Esophagus mucosa (tissue), 1 donor: Measurements from ENCODE around the gene CAMTA2. TPM values are rescaled to one million over a fixed set of nuclear protein-coding genes. Genes with fewer than 3 reads are reported as not detected.

Experiments used
- ATAC-seq: fragments of 200-7000 bp; cut with Tn5 transposase; one replicate; pipeline ENCODE4 v1.9.1; 2020
- total RNA-seq: library from RNA; stranded (reverse); gene quantifications from one replicate; pipeline ENCODE4 v1.2.4, GENCODE V29; 2023
- donor health status: DM: yes; HTN: yes; CAD: no.

CAMTA2 gene
- total RNA-seq, 1 donor from 2014 or later: 23.8 TPM

DNA sequence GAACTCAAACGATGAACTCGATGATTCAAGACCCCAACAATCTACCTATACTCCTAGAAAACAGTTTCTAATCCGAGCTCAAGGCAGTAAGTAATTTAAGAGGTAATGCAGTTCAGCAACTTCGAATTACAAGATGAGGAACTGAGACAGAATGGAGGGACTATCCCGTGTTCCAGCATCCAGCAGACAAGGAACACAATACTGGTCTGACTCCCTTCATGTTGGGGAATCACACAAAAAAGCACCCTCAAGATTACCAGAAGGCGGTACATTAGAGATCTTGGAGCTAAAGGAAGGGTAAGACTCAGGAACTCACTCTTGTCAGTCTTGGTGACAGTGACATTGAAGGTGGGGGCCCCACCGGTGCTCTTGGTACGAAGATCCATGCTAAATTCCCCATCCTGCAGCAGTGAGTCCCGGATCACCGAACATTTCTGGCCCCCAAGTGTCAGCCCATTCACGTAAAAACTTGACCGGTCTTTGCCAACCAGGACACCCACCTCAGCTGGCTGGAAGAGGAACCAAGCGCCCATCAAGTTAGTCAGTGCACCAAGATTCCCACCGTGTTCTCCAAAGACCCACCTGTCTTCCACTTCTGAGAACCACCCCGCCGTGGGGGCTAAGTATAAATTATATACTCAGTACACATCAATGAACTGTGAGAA is 41.0 kb downstream of the CAMTA2 start:
- no peak for ATAC-seq

GRCh38 chr17:4945944-4946280 is 41.6 kb downstream of the CAMTA2 start:
- ATAC-seq: no peak

DNA sequence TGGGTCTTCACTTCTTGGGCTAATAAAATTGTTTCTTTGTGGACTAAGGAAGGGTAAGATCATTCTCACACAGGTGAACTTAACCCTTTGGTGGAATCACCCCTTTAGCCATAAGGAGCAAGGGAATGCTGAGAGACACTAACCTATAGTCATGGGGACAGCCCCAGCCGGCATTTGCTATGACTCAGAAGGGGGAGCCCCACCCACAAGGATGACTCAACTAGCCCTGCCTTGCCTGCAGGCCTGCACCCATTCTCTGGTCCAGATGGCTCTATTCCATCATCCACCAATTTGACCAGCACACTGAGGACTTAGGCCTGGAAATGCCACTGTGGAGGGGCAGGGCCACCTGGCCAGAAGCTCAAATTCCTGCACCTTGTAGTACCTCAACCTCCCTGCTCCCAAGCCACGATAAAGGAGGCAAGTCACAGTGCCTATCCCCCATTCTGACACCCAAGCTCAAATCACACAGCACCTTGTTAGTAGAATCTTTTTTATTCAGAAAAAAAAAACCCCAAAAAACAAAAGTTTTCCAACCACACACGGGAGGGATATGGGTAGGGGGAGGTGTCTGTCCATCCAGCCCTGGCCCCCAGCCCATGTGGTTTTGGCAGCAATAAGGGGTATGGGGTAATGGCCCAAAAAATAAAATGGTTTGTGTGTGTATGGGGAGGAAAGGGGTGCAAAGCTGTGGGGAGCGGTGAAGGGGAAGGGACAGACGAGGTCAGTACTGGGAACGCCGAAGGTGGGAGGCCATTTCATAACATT is 42.1 kb downstream of the CAMTA2 start:
- peak; percentile 62 for ATAC-seq

- ATAC-seq: no peak
Observed at GRCh38 chr17:4944554-4945175, 42.8 kb downstream of the CAMTA2 start.

DNA sequence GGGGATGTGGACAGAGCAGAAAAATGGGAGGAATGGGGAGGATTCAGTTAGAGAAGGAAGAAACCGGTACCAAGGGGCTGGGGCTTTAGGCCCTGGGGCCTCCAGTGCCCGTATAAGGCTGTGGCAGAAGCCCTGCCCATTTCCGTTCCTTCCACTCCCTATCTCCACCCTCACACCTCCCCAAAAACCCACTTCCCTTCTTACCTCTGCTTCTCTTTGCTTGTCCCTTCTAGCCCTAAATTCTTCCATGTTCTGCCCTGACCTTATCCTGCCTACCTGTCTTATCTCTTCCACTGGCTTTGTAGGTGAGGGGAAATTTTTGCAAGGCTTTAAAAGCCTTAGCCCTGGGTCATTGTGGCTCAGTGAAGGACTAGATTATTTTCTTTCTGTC is 43.3 kb downstream of the CAMTA2 start:
- no peak for ATAC-seq

GRCh38 chr17:4942760-4943508 is 44.5 kb downstream of the CAMTA2 start:
- no peak for ATAC-seq

- no peak for ATAC-seq
Observed at GRCh38 chr17:4941319-4941610, 46.2 kb downstream of the CAMTA2 start.

- peak; percentile 32 for ATAC-seq
Observed at GRCh38 chr17:4940555-4941318, 46.7 kb downstream of the CAMTA2 start.

- ATAC-seq: peak; percentile 89
Observed at GRCh38 chr17:4939796-4940554, 47.5 kb downstream of the CAMTA2 start, which contains the start of the genes RNF167 and SLC25A11. Gene RNF167 (plus strand): TSS chr17:4940268. CDS start chr17:4940910, 642 bp downstream. Gene SLC25A11 (minus strand): TSS chr17:4940046. CDS start chr17:4939910, 136 bp downstream.

GRCh38 chr17:4939546-4939795 is 48.0 kb downstream of the CAMTA2 start:
- ATAC-seq: no peak

- no peak for ATAC-seq
Observed at GRCh38 chr17:4938688-4939545, 48.6 kb downstream of the CAMTA2 start.

- no peak for ATAC-seq
Observed at GRCh38 chr17:4938069-4938491, 49.4 kb downstream of the CAMTA2 start.

GRCh38 chr17:4937553-4937952 is 49.9 kb downstream of the CAMTA2 start:
- ATAC-seq: no peak

GRCh38 chr17:4936436-4936835 is 51.0 kb downstream of the CAMTA2 start:
- no peak for ATAC-seq

- no peak for ATAC-seq
Observed at GRCh38 chr17:4935650-4936049, 51.8 kb downstream of the CAMTA2 start.

GRCh38 chr17:4934173-4934979 is 53.1 kb downstream of the CAMTA2 start:
- ATAC-seq: peak; percentile 4

DNA sequence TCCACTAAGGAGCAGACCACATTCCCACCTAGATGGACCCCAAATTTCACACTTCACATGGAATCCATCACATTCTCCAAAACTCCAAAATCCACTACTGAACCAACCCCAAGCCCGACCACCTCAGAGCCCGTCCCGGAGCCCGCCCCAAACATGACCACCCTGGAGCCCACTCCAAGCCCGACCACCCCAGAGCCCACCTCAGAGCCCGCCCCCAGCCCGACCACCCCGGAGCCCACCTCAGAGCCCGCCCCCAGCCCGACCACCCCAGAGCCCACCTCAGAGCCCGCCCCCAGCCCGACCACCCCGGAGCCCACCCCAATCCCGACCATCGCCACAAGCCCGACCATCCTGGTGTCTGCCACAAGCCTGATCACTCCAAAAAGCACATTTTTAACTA is 53.8 kb downstream of the CAMTA2 start:
- no peak for ATAC-seq

GRCh38 chr17:4932756-4933155 is 54.7 kb downstream of the CAMTA2 start:
- no peak for ATAC-seq

DNA sequence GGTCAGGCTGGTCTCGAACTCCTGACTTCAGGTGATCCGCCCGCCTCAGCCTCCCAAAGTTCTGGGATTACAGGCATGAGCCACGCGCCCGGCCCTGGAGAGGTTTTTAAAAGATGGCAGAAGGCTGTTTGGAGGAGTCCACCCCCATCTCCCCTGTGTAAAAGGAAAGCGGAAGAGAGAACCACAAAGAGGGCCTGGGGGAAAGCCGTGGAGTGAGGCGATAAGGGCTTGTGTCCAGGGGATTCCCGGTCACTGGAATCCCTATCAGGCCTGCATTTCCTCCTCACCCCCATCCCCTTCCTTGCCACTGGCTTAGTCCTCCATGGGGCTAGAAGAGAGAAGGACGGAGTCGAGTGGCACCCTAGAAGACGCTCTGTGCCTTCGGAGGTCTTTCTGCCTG is 55.5 kb downstream of the CAMTA2 start, which contains the start of gene GP1BA:
Gene GP1BA (plus strand): TSS at position 315 of the 400 bp plus-strand sequence. CDS start 328 bp downstream, outside the sequence.
- no peak for ATAC-seq

GRCh38 chr17:4928881-4929280 is 58.6 kb downstream of the CAMTA2 start:
- ATAC-seq: no peak
